ENCODE data around the gene GNAQ. TPM values are rescaled to one million over a fixed set of nuclear protein-coding genes. Genes with fewer than 3 reads are reported as not detected.

The GNAQ gene
- total RNA-seq, 1 donor from 2014 or later: 35.4 TPM

DNA sequence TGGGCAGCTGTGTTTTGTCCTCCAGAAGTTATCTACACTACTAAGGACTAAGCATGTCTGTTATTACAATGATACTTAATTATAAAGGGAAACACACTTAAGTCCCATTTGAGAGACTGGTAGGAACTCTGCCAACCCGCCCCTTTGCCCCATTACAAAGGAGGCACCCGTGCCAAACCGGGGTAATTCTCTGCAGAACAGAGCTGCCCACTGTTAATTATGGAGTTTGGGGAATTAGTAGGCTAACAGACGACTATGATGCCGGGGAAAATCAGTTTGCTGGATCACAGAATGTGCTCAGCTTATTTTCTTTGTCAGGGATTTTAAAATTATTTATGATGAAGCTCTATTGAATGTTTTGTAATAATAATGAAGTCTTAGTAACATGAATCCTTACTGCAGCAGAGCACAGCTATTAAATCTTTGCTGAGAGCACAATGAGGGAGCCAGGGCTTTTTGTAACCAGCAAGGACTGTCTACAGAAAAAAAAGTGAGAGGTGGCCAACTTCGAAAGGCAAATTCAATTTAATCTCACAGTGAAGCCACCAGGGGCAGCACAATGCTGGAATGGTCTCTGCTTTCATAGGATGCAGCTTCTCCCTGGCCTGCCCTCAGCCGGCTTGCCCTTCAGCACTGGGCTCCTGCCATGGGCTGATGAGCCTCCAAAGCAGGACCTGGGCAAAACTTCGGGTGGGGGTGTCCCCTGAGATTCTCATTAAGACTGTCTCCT is 134.5 kb downstream of the GNAQ start:
- H3K36me3 ChIP-seq (ENCODE audit: control insufficient read depth, insufficient read depth, low read length): no peaks in the 10 kb centered on the region
- TF ChIP-seq, protein P1, sequence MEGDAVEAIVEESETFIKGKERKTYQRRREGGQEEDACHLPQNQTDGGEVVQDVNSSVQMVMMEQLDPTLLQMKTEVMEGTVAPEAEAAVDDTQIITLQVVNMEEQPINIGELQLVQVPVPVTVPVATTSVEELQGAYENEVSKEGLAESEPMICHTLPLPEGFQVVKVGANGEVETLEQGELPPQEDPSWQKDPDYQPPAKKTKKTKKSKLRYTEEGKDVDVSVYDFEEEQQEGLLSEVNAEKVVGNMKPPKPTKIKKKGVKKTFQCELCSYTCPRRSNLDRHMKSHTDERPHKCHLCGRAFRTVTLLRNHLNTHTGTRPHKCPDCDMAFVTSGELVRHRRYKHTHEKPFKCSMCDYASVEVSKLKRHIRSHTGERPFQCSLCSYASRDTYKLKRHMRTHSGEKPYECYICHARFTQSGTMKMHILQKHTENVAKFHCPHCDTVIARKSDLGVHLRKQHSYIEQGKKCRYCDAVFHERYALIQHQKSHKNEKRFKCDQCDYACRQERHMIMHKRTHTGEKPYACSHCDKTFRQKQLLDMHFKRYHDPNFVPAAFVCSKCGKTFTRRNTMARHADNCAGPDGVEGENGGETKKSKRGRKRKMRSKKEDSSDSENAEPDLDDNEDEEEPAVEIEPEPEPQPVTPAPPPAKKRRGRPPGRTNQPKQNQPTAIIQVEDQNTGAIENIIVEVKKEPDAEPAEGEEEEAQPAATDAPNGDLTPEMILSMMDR (IDR thresholded peaks at IDR 0.05; ENCODE audit: insufficient read depth, low read length, poor library complexity, severe bottlenecking): peak; percentile 21

DNA sequence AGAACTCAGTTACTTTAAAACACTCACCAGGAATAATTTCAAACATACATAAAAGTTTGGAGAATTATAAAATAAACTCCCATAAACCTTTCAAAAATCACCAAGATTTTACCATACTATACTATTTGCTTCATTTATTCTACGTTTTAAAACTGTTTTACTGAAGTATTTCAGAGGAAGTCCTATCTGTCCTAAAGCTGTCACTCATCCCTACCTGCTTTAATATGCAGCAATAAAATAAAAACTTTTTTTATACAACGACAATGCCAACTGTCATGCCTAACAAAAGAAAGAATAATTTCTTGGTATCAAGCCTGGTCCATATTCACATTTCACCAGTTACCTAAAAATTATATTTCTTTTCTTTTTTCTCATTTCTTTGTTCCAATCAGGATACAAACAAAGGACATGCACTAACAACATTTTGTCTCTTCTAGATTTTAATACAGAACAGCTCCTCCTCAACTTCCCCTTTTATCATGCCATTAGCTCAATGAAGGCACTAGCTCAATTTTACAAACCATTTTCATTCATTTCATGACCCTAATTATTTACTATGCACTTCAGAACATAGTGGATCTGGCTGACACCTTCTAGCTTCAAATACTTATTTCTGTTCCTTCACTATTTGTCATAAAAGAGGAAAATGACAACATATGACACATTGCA is 135.2 kb downstream of the GNAQ start:
- TF ChIP-seq, protein P1 (IDR thresholded peaks at IDR 0.05; ENCODE audit: insufficient read depth, low read length, poor library complexity, severe bottlenecking): no peak
- Histone ChIP-seq H3K36me3 (ENCODE audit: control insufficient read depth, insufficient read depth, low read length) (no peaks in the 10 kb centered on the region), H3K4me3 (ENCODE audit: low read depth, low read length) (no peak overlapping the region), H3K27me3 (ENCODE audit: control insufficient read depth, insufficient read depth, low read length) (no peaks in the 10 kb centered on the region)
- no peak for DNase-seq (ENCODE audit: low read depth)

More for the DNA sequence above, 134.5 kb downstream of the GNAQ start:
- H3K27me3 ChIP-seq (ENCODE audit: control insufficient read depth, insufficient read depth, low read length): no peaks in the 10 kb centered on the region
- no peak overlapping the region for H3K4me3 ChIP-seq (ENCODE audit: low read depth, low read length)
- no peak for DNase-seq (ENCODE audit: low read depth)

DNA sequence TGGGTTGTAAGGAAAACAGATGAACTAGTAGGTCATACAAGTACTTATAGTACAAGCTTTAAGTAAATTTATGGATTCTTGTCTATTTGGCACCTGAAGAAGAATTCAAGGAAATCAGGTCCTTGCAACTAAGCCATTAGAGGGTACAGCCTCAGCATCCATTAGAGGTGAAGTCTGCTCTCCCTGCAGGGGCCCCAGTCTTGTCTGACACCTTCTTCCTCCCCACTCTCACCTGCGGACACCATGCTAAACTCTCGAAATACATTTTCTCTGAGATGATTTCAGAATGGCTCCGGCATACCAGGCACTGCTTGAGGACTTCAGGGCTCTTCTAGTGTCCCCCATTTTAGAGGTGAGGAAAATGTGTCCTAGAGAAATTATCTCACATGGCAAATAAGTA is 137.9 kb downstream of the GNAQ start:
- Histone ChIP-seq H3K27me3 (ENCODE audit: control insufficient read depth, insufficient read depth, low read length) (no peaks in the 10 kb centered on the region), H3K36me3 (ENCODE audit: control insufficient read depth, insufficient read depth, low read length) (no peaks in the 10 kb centered on the region), H3K4me3 (ENCODE audit: low read depth, low read length) (no peak overlapping the region)
- DNase-seq (ENCODE audit: low read depth): no peak
- TF ChIP-seq, protein P1 (IDR thresholded peaks at IDR 0.05; ENCODE audit: insufficient read depth, low read length, poor library complexity, severe bottlenecking): no peak

GRCh38 chr9:77892955-77893514 is 138.6 kb downstream of the GNAQ start:
- no peak overlapping the region for H3K4me3 ChIP-seq (ENCODE audit: low read depth, low read length)
- TF ChIP-seq, protein P1 (IDR thresholded peaks at IDR 0.05; ENCODE audit: insufficient read depth, low read length, poor library complexity, severe bottlenecking): no peak
- no peak for DNase-seq (ENCODE audit: low read depth)
- no peaks in the 10 kb centered on the region for H3K36me3 ChIP-seq (ENCODE audit: control insufficient read depth, insufficient read depth, low read length)
- no peaks in the 10 kb centered on the region for H3K27me3 ChIP-seq (ENCODE audit: control insufficient read depth, insufficient read depth, low read length)

- no peaks in the 10 kb centered on the region for H3K27me3 ChIP-seq (ENCODE audit: control insufficient read depth, insufficient read depth, low read length)
- TF ChIP-seq, protein P1 (IDR thresholded peaks at IDR 0.05; ENCODE audit: insufficient read depth, low read length, poor library complexity, severe bottlenecking): no peak
- DNase-seq (ENCODE audit: low read depth): no peak
- no peaks in the 10 kb centered on the region for H3K36me3 ChIP-seq (ENCODE audit: control insufficient read depth, insufficient read depth, low read length)
- H3K4me3 ChIP-seq (ENCODE audit: low read depth, low read length): no peak overlapping the region
Measured at GRCh38 chr9:77892171-77892570, 139.4 kb downstream of the GNAQ start.

Measured in kidney epithelial cell (primary cell).